Raji (cell line): ENCODE data around the gene RBM47.

Source experiments
- POLR2A ChIP-seq: IDR thresholded peaks from 2 replicates; pipeline ENCODE4 v1.6.1; 2011; ENCODE audit warnings: low read depth, low read length, control low read depth; ENCODE audit not compliant: insufficient read depth

The RBM47 gene

DNA sequence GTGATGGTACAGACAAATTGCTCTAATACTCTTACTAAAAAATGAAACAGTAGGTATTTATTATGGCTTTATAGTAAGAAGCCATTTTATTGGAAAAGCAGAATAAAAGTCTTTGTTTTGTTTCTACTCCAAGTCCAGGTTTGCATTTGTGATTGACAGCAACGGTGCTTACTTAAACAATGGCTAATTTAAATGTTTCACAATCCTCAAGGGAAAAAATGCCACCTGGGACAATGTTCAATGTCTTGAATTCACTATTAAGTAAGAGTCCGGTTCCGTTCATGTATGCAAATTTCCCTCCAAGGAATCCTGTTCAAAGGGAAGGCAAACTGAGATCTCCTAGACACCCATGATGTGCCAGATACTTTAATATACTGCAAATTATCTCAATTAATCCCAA, 123.6 kb downstream of the RBM47 start:
- TF ChIP-seq POLR2A = no peak

DNA sequence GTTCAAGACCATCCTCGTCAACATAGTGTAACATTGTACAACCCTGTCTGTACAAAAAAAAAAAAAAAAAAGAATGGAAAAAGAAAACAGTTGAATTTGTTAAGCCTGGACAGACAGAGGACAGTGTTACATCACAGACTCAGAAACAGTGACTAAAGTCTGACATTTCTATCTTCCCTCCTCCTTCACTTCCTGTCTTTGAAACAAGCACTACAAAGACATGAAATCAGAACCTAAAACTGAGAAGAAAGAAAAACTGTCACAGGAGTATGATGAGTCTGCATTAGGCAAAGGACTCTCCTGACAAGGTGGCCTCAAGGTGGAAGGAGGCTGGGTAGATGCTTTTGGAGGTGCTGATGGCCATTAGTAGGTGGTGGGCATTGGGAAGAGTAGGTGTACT, 126.7 kb downstream of the RBM47 start:
- TF ChIP-seq POLR2A = no peak

DNA sequence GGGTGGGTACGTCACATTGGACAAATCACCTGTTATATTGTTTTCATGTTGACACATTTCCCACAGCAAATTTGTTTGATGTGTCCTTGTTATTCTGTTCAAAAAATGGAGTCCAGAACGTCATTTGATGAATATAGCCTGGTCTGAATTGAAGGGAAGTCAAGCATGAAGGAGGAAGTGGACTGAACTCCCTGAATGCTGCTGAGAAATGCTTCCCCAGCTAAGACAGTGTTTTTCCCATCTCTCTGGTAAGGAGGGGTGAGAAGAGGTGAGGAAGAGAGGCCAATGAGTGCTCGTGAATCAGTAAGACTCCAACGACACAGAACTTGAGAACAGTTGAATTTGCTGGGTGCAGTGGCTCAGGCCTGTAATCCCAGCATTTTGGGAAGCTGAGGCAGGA, 127.4 kb downstream of the RBM47 start:
- TF ChIP-seq POLR2A = no peak

DNA sequence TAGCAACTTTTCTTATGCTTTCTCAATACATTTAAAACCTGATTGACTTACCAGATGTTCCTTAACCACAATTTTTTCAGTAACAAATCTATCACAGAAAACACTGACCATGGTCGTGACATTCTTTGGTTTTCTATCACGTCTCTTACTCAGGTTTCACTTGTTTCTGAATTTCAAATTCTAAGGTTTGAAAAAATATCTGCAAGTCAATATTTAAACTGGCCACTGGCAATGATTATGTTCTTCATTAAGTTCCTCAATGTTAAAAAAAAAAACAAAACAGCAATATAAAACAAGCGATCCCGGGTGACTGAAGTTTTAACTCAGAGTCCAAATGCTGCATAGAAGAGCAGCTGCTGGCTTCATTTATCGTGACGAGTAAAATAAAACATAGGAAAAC, 128.9 kb downstream of the RBM47 start:
- TF ChIP-seq POLR2A = no peak

DNA sequence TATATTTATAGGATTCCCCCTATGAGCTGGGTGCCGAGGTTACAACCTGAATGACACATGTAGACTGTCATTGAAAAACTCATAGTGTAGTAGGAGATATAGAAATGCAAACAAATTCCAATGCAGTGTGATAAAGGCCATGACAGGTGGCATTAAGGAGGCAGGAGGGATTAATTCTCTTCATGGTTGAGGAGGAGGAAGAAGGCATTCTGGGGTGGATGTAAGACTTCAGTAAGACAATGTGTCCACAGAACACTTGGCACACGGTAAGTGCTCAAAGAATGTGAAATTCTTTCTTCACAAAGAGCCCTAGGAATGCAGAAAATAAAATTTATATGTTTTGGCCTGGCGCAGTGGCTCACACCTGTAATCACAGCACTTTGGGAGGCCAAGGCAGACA, 136.5 kb downstream of the RBM47 start:
- TF ChIP-seq POLR2A = no peak

DNA sequence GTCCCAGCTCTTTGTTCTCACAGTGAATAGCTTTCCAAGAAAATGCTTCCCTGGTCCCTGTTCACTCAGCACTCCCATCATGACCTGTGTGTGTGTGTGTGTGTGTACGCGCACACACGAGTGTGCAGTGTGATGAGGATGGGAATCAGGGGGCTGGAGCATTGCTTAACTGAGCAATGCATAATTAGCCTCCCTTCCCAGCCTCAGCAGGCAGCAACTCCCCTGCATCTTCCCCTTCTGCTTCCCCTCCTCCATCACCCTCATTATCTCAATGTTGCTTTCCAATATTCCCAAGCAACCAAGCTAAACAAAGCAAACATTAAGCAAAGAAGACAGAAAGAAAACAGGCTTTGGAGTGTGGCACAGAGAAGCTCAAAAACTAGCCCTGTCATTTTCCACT, 137.0 kb downstream of the RBM47 start:
- no peak for TF ChIP-seq POLR2A

DNA sequence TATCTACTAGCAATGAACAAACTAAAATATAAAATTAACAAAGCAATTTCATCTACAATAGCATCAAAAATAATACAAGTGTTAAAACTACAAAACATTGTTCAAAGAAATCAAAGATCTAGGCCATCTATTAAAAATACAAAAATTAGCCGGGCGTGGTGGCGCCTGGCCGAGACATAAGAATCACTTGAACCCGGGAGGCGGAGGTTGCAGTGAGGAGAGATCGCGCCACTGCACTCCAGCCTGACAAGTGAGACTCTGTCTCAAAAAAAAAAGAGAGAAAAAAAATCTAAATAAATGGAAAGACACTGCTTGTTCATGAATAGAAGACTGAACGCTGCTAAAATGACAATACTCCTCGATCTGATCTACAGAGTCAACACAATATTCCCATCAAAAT, 139.2 kb downstream of the RBM47 start:
- TF ChIP-seq POLR2A = no peak

DNA sequence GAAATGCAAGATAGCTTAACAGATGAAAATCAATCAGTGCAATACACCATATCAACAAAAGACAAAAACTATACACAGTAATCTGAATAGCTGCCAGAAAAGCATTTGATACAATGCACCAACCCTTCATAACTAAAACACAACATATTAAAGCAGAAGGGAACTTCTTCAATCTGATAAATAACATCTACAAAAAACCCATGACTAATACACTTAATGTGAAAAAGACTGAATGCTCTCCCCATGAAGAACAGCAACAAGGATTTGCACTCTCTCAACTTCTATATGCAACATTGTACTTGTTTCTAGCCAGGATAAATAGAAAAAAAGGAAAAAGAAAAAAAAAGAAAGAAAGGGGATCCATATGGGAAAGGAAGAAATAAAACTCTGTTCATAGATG, 139.7 kb downstream of the RBM47 start:
- no peak for TF ChIP-seq POLR2A

DNA sequence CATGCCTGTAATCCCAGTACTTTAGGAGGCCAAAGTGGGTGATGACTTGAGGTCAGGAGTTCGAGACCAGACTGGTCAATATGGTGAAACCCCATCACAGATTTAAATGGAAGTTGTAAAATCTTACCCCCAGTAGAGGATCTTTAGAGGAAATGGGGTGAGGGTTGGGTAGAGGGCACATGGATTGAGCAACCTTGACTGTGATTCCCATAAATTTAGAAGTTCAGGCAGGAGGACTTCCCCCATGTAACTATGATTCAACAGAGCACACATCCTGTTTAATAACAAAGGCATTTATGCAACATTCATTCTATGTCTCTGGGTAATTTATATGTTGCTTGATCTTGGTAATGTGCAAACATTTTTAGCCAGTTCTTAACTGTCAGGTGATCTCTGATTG, 143.1 kb downstream of the RBM47 start:
- TF ChIP-seq POLR2A = no peak

DNA sequence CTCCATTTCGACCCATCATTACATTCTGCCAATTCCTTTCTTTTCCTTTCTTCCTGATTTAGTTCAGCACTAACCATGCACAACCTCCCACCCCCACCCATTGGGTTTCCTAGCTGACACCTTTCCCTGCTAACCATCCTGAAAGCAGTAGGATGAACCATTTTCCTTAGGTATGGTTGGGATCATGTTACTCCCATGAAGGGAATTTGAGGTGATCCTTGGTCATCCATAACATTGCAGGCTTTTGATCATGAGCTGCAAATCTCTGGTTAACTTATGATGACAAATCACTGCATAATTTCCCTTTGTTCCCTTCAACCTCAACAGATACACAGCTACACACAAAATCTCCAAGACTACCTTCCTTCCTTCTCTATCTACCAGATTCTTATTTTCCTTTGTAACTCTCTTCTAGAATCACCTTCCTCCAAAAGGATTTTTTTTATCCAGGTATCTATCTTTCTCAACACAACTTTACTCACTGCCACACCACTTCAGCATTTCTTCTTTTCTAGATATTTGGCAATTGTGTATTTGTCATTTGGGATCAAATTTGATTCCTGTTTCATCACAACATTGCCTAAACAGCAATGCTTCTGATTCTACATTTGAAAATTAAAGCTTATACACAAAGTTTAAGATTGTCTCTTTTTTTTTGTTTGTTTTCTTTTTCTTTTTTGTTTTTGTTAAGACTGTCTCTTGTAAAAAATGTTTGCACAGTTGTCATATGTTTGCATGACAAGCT, 145.1 kb downstream of the RBM47 start:
- TF ChIP-seq POLR2A = no peak

DNA sequence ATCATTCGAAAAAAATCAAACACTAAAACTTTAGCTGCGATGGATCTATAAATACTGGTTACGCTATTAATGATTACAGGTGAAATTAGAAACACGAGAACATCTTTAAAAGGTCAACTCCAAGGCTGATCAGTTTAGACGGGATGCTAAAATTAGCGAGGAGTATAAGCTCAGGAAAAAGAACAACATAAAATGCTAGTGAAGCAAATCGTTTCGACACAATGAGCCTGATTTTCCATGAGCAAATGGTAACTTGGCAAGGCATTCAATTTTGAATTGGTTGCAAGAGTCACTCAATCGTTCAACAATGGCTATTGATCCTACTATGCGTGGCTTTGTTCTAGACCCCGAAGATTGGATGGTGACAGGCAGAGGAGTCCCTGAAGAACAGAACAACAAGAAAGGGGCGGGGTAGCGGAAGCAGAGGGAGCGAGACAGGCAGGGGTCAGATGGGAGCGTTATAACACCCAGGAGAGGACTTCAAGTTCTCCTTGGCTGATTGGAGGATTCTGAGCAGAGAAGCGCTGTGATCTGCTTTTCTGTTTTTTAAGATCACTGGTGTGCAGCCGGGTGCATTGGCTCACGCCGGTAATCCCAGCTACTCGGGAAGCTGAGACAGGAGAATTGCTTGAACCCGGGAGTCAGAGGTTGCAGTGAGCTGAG, 146.5 kb downstream of the RBM47 start:
- no peak for TF ChIP-seq POLR2A

DNA sequence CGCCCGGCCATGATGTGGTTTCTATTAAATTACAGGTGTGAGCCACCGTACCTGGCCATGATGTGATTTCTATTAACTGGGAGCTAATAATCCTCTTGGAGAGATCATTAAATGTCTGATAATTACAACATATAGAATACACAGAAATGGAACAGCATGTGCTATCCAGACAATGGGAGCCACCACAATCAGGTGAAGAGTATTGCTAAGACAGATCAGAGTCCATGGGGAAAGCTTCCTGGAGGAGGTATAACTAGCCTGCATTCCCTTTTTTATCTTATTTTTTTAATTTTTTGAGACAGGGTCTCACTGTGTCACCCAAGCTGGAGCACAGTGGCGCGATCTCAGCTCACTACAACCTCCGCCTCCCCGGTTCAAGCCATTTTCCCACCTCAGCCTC, 147.7 kb downstream of the RBM47 start:
- no peak for TF ChIP-seq POLR2A

DNA sequence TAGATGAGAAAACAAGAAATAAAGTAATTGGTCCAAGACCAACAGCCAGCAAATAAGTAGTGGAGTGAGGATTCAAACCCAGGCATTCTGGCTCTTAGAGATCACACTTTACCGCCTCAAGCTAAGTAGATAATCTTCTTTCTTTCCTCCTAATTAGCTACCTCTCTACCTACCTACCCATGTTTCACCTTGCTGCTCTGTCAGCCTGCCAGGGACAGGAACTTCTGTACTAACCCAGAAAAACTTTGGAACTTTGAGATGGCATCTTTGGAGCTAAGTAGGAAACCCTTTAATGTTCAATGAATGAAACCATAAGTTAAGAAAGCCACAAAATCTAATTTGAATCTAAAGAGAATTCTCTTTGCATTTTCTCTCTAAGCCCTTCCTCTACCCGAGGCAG, 149.4 kb downstream of the RBM47 start:
- TF ChIP-seq POLR2A = no peak

DNA sequence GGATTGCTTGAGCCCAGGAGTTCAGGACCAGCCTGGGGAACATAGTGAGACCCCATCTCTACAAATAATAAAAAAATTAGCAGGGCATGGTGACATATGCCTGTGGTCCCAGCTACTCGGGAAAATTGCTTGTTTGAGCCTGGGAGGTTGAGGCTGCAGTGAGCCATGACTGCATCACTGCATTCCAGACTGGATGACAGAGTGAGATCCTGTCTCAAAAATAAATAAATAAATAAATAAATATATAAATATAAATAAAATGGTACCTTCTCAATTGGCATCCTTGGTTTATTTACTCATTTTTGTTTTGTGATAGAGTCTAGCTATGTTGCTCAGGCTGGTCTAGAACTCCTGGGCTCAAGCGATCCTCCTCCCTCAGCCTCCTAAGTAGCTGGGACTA, 150.3 kb downstream of the RBM47 start:
- no peak for TF ChIP-seq POLR2A

DNA sequence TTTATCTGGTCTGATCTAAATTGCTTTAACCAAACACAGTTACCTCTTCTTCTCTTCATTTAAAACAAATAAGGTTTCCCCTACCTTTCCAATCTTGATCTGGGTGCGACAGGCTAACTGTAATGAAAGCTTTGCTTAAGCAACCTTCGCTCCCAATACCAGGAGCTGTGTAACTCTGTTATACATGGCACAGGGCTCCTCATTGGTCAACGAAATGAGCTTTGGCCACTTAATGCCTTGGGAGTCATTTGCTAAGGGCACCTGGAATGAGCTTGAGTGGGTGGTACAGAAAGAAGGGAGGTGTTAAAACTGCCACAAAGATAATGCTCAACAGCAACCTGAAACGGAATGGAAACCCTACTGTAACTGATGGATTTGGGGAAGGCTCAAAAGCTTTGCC, 154.1 kb downstream of the RBM47 start:
- TF ChIP-seq POLR2A = no peak

DNA sequence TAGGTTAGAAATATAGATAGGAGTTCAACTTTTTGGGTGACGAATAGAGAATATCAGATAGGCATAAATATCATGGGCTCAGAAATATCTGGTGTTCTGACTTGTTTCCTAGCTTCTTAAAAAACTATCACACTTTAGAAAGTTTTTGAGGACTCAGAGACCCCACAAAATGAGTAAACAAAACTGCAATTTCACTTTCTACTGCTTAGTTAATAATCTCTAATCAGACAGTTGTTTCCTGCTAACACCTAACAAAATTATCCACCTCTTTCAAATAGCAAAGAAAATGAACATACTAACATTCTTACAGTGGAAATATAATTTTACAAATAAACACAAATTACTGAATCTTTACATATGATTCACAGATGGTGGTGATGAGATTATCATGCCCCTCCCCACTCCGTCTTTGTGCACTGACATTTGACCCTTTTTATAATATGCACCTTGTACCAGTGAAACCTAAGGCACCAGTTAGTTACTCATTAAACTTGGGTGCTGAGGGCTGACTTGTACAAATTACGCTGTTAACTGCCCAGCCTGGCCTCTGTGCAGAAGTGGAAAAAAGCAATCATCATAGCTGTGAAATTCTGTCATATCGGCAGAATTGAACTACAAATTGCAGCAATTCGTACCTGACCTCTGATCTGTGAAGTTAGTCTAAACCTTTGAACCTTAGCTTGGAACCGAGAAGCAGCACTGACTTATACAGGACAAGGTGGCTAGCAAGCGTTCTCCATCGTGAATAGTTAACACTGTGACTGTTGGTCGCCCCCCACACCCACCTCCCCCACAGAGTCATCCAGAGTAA, 155.9 kb downstream of the RBM47 start:
- TF ChIP-seq POLR2A = no peak
